HEK293 (cell line): ENCODE data around the gene PIWIL1.

Source experiments
- CTCF ChIA-PET: fragments of 350-600 bp; formaldehyde crosslinking; extraction: SDS; loops from one replicate; lab custom pipeline; 2021; ENCODE audit warnings: antibody characterized with exemption; lab: Yijun Ruan, JAX
- POLR2A ChIA-PET: fragments of 300-600 bp; formaldehyde crosslinking; extraction: SDS; loops from one replicate; lab custom pipeline; 2020; ENCODE audit warnings: antibody characterized with exemption, inconsistent platforms; lab: Yijun Ruan, JAX
- H3K27ac ChIP-seq: fragments of 200-500 bp; sonication (Bioruptor generic); 2 replicates; pipeline ENCODE4 v1.5.1; 2014; ENCODE audit warnings: low read depth, low read length, control low read depth, inconsistent platforms; ENCODE audit errors: extremely low read depth
- H3K36me3 ChIP-seq, 2 experiments: fragments of 200-500 bp in 1 of 2; sonication (Bioruptor generic) in 1 of 2; 1 replicate in 1 of 2; 2 replicates in 1 of 2; pipeline ENCODE4 v1.5.1; 2014 to 2017; ENCODE audit warnings: inconsistent platforms in 2 of 2, low read length in 2 of 2; ENCODE audit not compliant: control insufficient read depth in 2 of 2, insufficient read depth in 1 of 2
- H3K4me1 ChIP-seq: fragments of 200-500 bp; sonication (Bioruptor generic); 2 replicates; pipeline ENCODE4 v1.5.1; 2014; ENCODE audit warnings: mild to moderate bottlenecking, low read length, inconsistent platforms; ENCODE audit not compliant: control insufficient read depth, insufficient read depth
- H3K4me3 ChIP-seq: 2 replicates; pipeline ENCODE4 v1.5.1; 2011; ENCODE audit warnings: low read depth, mild to moderate bottlenecking, control low read depth, low read length, moderate library complexity
- H3K9me3 ChIP-seq: fragments of 200-500 bp; sonication (Bioruptor generic); 2 replicates; pipeline ENCODE4 v1.5.1; 2014; ENCODE audit warnings: low read depth, low read length, inconsistent platforms; ENCODE audit not compliant: control insufficient read depth, insufficient read depth
- EGR2 ChIP-seq: fragments of 450-650 bp; formaldehyde crosslinking; IDR thresholded peaks from 2 replicates; pipeline ENCODE4 v1.5.1; 2016; ENCODE audit warnings: low read depth, missing biosample characterization, missing genetic modification characterization
- GLI4 ChIP-seq: fragments of 450-650 bp; formaldehyde crosslinking; IDR thresholded peaks from 2 replicates; pipeline ENCODE4 v1.5.1; 2016; ENCODE audit warnings: missing biosample characterization, missing genetic modification characterization
- RBAK ChIP-seq: fragments of 450-650 bp; formaldehyde crosslinking; IDR thresholded peaks from 2 replicates; pipeline ENCODE4 v1.5.1; 2016; ENCODE audit warnings: missing biosample characterization, missing genetic modification characterization
- SCRT1 ChIP-seq: fragments of 450-650 bp; formaldehyde crosslinking; IDR thresholded peaks from 2 replicates; pipeline ENCODE4 v1.5.1; 2016; ENCODE audit warnings: missing biosample characterization, missing genetic modification characterization, borderline replicate concordance
- SETDB1 ChIP-seq: IDR thresholded peaks from one replicate; pipeline ENCODE4 v1.6.1; 2017; ENCODE audit warnings: mild to moderate bottlenecking, low read length, moderate library complexity, mixed read lengths; ENCODE audit not compliant: insufficient read length
- SP3 ChIP-seq: fragments of 450-650 bp; formaldehyde crosslinking; IDR thresholded peaks from 2 replicates; pipeline ENCODE4 v1.5.1; 2016; ENCODE audit warnings: missing biosample characterization, missing genetic modification characterization
- YY2 ChIP-seq: fragments of 450-650 bp; formaldehyde crosslinking; IDR thresholded peaks from 2 replicates; pipeline ENCODE4 v1.5.1; 2016; ENCODE audit warnings: missing biosample characterization, missing genetic modification characterization
- ZBTB7A ChIP-seq: fragments of 450-650 bp; formaldehyde crosslinking; IDR thresholded peaks from 2 replicates; pipeline ENCODE4 v1.5.1; 2016; ENCODE audit warnings: low read depth, missing biosample characterization, missing genetic modification characterization
- ZNF138 ChIP-seq: fragments of 450-650 bp; formaldehyde crosslinking; IDR thresholded peaks from 2 replicates; pipeline ENCODE4 v1.5.1; 2016; ENCODE audit warnings: missing biosample characterization, missing genetic modification characterization, borderline replicate concordance
- ZNF184 ChIP-seq: fragments of 450-650 bp; IDR thresholded peaks from 2 replicates; pipeline ENCODE4 v1.5.1; 2018; ENCODE audit warnings: missing biosample characterization, mild to moderate bottlenecking, missing genetic modification characterization
- ZNF2 ChIP-seq: fragments of 450-650 bp; formaldehyde crosslinking; IDR thresholded peaks from 2 replicates; pipeline ENCODE4 v1.5.1; 2016; ENCODE audit warnings: missing biosample characterization, missing genetic modification characterization
- ZNF214 ChIP-seq: fragments of 450-650 bp; formaldehyde crosslinking; IDR thresholded peaks from 2 replicates; pipeline ENCODE4 v1.5.1; 2017; ENCODE audit warnings: missing biosample characterization, mild to moderate bottlenecking, missing genetic modification characterization, borderline replicate concordance
- ZNF223 ChIP-seq: fragments of 450-650 bp; formaldehyde crosslinking; IDR thresholded peaks from 2 replicates; pipeline ENCODE4 v1.5.1; 2016; ENCODE audit warnings: missing biosample characterization, missing genetic modification characterization
- ZNF24 ChIP-seq: fragments of 450-650 bp; formaldehyde crosslinking; IDR thresholded peaks from 2 replicates; pipeline ENCODE4 v1.5.1; 2016; ENCODE audit warnings: missing biosample characterization, missing genetic modification characterization
- ZNF37A ChIP-seq: fragments of 450-650 bp; IDR thresholded peaks from 2 replicates; pipeline ENCODE4 v1.5.1; 2018; ENCODE audit warnings: missing biosample characterization, missing genetic modification characterization
- ZNF530 ChIP-seq: fragments of 450-650 bp; formaldehyde crosslinking; IDR thresholded peaks from 2 replicates; pipeline ENCODE4 v1.5.1; 2016; ENCODE audit warnings: low read depth, missing biosample characterization, missing genetic modification characterization
- ZNF670 ChIP-seq: fragments of 450-650 bp; formaldehyde crosslinking; IDR thresholded peaks from 2 replicates; pipeline ENCODE4 v1.5.1; 2016; ENCODE audit warnings: missing biosample characterization, missing genetic modification characterization, low read depth
- ZNF776 ChIP-seq: fragments of 450-650 bp; formaldehyde crosslinking; IDR thresholded peaks from 2 replicates; pipeline ENCODE4 v1.5.0; 2017; ENCODE audit warnings: missing biosample characterization, missing genetic modification characterization, borderline replicate concordance
- TF ChIP-seq, protein P1 (sequence below): fragments of 450-650 bp; formaldehyde crosslinking; IDR thresholded peaks from 2 replicates; pipeline ENCODE4 v1.5.1; 2016; ENCODE audit warnings: missing biosample characterization, missing genetic modification characterization
- TF ChIP-seq, protein P2 (sequence below): fragments of 450-650 bp; formaldehyde crosslinking; IDR thresholded peaks from 2 replicates; pipeline ENCODE4 v1.5.1; 2016; ENCODE audit warnings: missing biosample characterization, missing genetic modification characterization
- TF ChIP-seq, protein P3 (sequence below): fragments of 450-650 bp; formaldehyde crosslinking; conservative IDR thresholded peaks from 2 replicates; pipeline ENCODE4 v1.5.1; 2016; ENCODE audit warnings: low read depth, missing biosample characterization, missing genetic modification characterization
- TF ChIP-seq, protein P4 (sequence below): sonication (generic); formaldehyde crosslinking; IDR thresholded peaks from 2 replicates; pipeline ENCODE4 v1.8.1; 2022; ENCODE audit warnings: mild to moderate bottlenecking, moderate library complexity, missing genetic modification reagents
- TF ChIP-seq, protein P5 (sequence below): fragments of 450-650 bp; formaldehyde crosslinking; IDR thresholded peaks from 2 replicates; pipeline ENCODE4 v1.5.1; 2016; ENCODE audit warnings: missing biosample characterization, missing genetic modification characterization

PIWIL1 gene

DNA sequence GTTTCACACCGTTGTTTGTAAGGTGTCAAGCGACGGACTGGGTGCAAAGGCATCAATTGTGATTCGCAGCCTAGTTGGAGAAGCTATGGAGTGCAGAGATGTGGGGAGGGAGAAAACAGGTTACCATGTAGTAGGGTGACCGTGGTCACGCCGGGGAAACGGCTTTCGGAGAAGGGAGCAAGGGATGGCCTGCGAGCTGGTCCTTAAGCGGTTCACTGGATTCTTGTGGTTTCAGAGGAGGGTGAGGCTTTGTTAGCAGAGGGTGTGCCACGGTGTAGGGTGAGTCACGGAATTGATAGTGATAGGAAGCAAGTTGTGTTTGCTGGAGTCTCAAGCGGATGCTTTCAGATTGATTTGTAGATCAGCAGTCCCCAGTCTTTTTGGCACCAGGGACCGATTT lies 2.3 kb downstream of the PIWIL1 start:
- Histone ChIP-seq H3K4me3 (no peak overlapping the region), H3K27ac (no peak overlapping the region), H3K9me3 (no peaks in the 10 kb centered on the region), H3K36me3 (no peaks in the 10 kb centered on the region), H3K4me1 (no peaks in the 10 kb centered on the region)
- POLR2A ChIA-PET = no interaction called here
- TF ChIP-seq, protein P1, sequence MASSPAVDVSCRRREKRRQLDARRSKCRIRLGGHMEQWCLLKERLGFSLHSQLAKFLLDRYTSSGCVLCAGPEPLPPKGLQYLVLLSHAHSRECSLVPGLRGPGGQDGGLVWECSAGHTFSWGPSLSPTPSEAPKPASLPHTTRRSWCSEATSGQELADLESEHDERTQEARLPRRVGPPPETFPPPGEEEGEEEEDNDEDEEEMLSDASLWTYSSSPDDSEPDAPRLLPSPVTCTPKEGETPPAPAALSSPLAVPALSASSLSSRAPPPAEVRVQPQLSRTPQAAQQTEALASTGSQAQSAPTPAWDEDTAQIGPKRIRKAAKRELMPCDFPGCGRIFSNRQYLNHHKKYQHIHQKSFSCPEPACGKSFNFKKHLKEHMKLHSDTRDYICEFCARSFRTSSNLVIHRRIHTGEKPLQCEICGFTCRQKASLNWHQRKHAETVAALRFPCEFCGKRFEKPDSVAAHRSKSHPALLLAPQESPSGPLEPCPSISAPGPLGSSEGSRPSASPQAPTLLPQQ (tag by site-specific recombination) = no peak
- TF ChIP-seq, protein P2, sequence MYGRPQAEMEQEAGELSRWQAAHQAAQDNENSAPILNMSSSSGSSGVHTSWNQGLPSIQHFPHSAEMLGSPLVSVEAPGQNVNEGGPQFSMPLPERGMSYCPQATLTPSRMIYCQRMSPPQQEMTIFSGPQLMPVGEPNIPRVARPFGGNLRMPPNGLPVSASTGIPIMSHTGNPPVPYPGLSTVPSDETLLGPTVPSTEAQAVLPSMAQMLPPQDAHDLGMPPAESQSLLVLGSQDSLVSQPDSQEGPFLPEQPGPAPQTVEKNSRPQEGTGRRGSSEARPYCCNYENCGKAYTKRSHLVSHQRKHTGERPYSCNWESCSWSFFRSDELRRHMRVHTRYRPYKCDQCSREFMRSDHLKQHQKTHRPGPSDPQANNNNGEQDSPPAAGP (tag by site-specific recombination) = no peak
- TF ChIP-seq ZNF214 (no peak), ZNF37A (tag by site-specific recombination) (no peak), ZNF530 (tag by site-specific recombination) (no peak), ZNF2 (tag by site-specific recombination) (no peak), ZNF138 (tag by site-specific recombination) (no peak), ZNF184 (tag by site-specific recombination) (no peak), GLI4 (tag by site-specific recombination) (no peak), ZNF776 (tag by site-specific recombination) (no peak), SETDB1 (no peak), YY2 (no peak), RBAK (tag by site-specific recombination) (no peak), EGR2 (tag by site-specific recombination) (no peak)
- TF ChIP-seq, protein P3, sequence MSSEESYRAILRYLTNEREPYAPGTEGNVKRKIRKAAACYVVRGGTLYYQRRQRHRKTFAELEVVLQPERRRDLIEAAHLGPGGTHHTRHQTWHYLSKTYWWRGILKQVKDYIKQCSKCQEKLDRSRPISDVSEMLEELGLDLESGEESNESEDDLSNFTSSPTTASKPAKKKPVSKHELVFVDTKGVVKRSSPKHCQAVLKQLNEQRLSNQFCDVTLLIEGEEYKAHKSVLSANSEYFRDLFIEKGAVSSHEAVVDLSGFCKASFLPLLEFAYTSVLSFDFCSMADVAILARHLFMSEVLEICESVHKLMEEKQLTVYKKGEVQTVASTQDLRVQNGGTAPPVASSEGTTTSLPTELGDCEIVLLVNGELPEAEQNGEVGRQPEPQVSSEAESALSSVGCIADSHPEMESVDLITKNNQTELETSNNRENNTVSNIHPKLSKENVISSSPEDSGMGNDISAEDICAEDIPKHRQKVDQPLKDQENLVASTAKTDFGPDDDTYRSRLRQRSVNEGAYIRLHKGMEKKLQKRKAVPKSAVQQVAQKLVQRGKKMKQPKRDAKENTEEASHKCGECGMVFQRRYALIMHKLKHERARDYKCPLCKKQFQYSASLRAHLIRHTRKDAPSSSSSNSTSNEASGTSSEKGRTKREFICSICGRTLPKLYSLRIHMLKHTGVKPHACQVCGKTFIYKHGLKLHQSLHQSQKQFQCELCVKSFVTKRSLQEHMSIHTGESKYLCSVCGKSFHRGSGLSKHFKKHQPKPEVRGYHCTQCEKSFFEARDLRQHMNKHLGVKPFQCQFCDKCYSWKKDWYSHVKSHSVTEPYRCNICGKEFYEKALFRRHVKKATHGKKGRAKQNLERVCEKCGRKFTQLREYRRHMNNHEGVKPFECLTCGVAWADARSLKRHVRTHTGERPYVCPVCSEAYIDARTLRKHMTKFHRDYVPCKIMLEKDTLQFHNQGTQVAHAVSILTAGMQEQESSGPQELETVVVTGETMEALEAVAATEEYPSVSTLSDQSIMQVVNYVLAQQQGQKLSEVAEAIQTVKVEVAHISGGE (tag by site-specific recombination) = no peak
- TF ChIP-seq, protein P4, sequence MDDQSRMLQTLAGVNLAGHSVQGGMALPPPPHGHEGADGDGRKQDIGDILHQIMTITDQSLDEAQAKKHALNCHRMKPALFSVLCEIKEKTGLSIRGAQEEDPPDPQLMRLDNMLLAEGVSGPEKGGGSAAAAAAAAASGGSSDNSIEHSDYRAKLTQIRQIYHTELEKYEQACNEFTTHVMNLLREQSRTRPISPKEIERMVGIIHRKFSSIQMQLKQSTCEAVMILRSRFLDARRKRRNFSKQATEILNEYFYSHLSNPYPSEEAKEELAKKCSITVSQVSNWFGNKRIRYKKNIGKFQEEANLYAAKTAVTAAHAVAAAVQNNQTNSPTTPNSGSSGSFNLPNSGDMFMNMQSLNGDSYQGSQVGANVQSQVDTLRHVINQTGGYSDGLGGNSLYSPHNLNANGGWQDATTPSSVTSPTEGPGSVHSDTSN (CRISPR knock-in tag) = no peak
- CTCF ChIA-PET = interaction anchor here (1.3 kb wide), 1 partner anchor 407 kb away, joined by 7 read pairs; no protein-coding TSS in a partner anchor

DNA sequence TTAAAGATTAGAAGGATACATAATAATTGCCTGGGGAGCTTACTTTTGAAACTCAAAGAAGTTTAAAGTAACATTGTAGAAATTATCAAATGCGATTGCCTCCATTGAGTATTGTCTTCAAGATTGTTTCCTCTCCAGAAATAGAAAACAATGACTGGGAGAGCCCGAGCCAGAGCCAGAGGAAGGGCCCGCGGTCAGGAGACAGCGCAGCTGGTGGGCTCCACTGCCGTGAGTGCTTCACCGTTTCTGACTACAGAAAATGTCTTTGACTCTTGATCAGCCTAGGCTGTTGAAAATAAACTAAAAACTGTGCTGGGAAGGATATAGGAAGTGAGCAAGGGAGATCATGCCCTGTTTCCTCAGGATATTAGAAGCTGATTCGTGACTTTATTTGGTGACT lies 4.8 kb downstream of the PIWIL1 start:
- TF ChIP-seq ZBTB7A (tag by site-specific recombination) = no peak
- TF ChIP-seq ZNF223 (tag by site-specific recombination) = no peak
- no peak for TF ChIP-seq ZNF24 (tag by site-specific recombination)
- no peak for TF ChIP-seq ZNF670 (tag by site-specific recombination)
- TF ChIP-seq, protein P5, sequence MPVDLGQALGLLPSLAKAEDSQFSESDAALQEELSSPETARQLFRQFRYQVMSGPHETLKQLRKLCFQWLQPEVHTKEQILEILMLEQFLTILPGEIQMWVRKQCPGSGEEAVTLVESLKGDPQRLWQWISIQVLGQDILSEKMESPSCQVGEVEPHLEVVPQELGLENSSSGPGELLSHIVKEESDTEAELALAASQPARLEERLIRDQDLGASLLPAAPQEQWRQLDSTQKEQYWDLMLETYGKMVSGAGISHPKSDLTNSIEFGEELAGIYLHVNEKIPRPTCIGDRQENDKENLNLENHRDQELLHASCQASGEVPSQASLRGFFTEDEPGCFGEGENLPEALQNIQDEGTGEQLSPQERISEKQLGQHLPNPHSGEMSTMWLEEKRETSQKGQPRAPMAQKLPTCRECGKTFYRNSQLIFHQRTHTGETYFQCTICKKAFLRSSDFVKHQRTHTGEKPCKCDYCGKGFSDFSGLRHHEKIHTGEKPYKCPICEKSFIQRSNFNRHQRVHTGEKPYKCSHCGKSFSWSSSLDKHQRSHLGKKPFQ (tag by site-specific recombination) = no peak
- no peak for TF ChIP-seq SCRT1 (tag by site-specific recombination)
- no peak for TF ChIP-seq SP3 (tag by site-specific recombination)
- TF ChIP-seq ZNF530 (tag by site-specific recombination) = no peak
- CTCF ChIA-PET = interaction anchor here (0.5 to 0.6 kb wide), 2 partner anchors 316 to 480 kb away, joined by 3 to 4 read pairs; no protein-coding TSS in a partner anchor
- H3K4me1 ChIP-seq = no peaks in the 10 kb centered on the region

More for the DNA sequence above, 4.8 kb downstream of the PIWIL1 start:
- Histone ChIP-seq H3K36me3 (no peaks in the 10 kb centered on the region), H3K4me3 (no peak overlapping the region), H3K27ac (no peak overlapping the region), H3K9me3 (no peaks in the 10 kb centered on the region)
- POLR2A ChIA-PET = no interaction called here
